A673 (cell line): ENCODE data around the gene DNAJB14. TPM values are rescaled to one million over a fixed set of nuclear protein-coding genes. Genes with fewer than 3 reads are reported as not detected.

Experiments used
- BruUV-seq: library from RNA; stranded (reverse); fragments of 400-500 nt; replicated peaks from 2 replicates; lab custom pipeline; 2021; lab: Mats Ljungman, UMichigan
- CTCF ChIA-PET: fragments of 300-600 bp; sonication (Branson Sonifier 250); formaldehyde crosslinking; loops from one replicate; lab custom pipeline; 2022; ENCODE audit warnings: antibody characterized with exemption; lab: Charles Lee
- POLR2A ChIA-PET: fragments of 300-600 bp; sonication (Branson Sonifier 250); formaldehyde crosslinking; loops from one replicate; lab custom pipeline; 2022; ENCODE audit warnings: antibody characterized with exemption; ENCODE audit not compliant: low non-redundant PET; lab: Charles Lee
- DNase-seq: peaks from one replicate; pipeline ENCODE4 v3.0.0-alpha.2; 2015; ENCODE audit warnings: low spot score
- H3K27ac ChIP-seq: fragments of 200-600 bp; sonication (generic); 2 replicates; pipeline ENCODE4 v1.5.1; 2016; ENCODE audit warnings: mixed run types, low read depth, mild to moderate bottlenecking, mixed read lengths, antibody characterized with exemption, low read length; ENCODE audit not compliant: poor library complexity, severe bottlenecking
- H3K27me3 ChIP-seq: fragments of 200-600 bp; sonication (generic); replicated peaks from 2 replicates; pipeline ENCODE4 v1.6.1; 2017; ENCODE audit warnings: mixed run types, low read depth, mild to moderate bottlenecking, mixed read lengths, antibody characterized with exemption, low read length; ENCODE audit not compliant: insufficient read depth, poor library complexity
- H3K36me3 ChIP-seq: fragments of 200-600 bp; sonication (generic); 2 replicates; pipeline ENCODE4 v1.6.1; 2016; ENCODE audit warnings: mixed run types, mild to moderate bottlenecking, mixed read lengths, antibody characterized with exemption, low read length; ENCODE audit not compliant: insufficient read depth, poor library complexity, severe bottlenecking
- H3K4me1 ChIP-seq: fragments of 200-600 bp; sonication (generic); 2 replicates; pipeline ENCODE4 v1.6.1; 2017; ENCODE audit warnings: mixed run types, mild to moderate bottlenecking, mixed read lengths, antibody characterized with exemption, low read length; ENCODE audit not compliant: insufficient read depth, poor library complexity, severe bottlenecking
- H3K4me3 ChIP-seq: fragments of 200-600 bp; sonication (generic); 2 replicates; pipeline ENCODE4 v1.5.1; 2016; ENCODE audit warnings: low read depth, mixed run types, mild to moderate bottlenecking, mixed read lengths, low read length; ENCODE audit not compliant: poor library complexity, severe bottlenecking
- H3K9me3 ChIP-seq: fragments of 200-600 bp; sonication (generic); 2 replicates; pipeline ENCODE4 v1.6.1; 2016; ENCODE audit warnings: mixed run types, low read depth, mild to moderate bottlenecking, mixed read lengths, antibody characterized with exemption, low read length; ENCODE audit not compliant: poor library complexity, severe bottlenecking
- EZH2 ChIP-seq: fragments of 200-600 bp; sonication (generic); IDR thresholded peaks from 2 replicates; pipeline ENCODE4 v1.6.1; 2017; ENCODE audit warnings: borderline replicate concordance, low read depth, mild to moderate bottlenecking, mixed read lengths, antibody characterized with exemption, low read length; ENCODE audit not compliant: poor library complexity, severe bottlenecking
- intact Hi-C: fragments of 100-400 bp; cut with micrococcal nuclease; formaldehyde crosslinking; loops from one replicate; pipeline ENCODE4 v1.10.0; 2022; ENCODE audit not compliant: unreplicated experiment
- total RNA-seq: library from RNA; stranded (reverse); gene quantifications from 2 replicates; pipeline ENCODE4 v1.2.3, GENCODE V29; 2021
- TF ChIP-seq, protein P1 (sequence below): fragments of 300-800, 200-600 bp; sonication (generic); conservative IDR thresholded peaks from 2 replicates; pipeline ENCODE4 v1.5.1; 2017; ENCODE audit warnings: low read depth, mild to moderate bottlenecking, antibody characterized with exemption, low read length, moderate library complexity, mixed read lengths

The DNAJB14 gene
- total RNA-seq, 1 experiment from 2014 or later, result 36.4 TPM

- no peak overlapping the region for H3K27ac ChIP-seq
- H3K4me1 ChIP-seq, result peaks cover 20% of the 10 kb centered on the region
- TF ChIP-seq EZH2, result no peak
- TF ChIP-seq, protein P1, sequence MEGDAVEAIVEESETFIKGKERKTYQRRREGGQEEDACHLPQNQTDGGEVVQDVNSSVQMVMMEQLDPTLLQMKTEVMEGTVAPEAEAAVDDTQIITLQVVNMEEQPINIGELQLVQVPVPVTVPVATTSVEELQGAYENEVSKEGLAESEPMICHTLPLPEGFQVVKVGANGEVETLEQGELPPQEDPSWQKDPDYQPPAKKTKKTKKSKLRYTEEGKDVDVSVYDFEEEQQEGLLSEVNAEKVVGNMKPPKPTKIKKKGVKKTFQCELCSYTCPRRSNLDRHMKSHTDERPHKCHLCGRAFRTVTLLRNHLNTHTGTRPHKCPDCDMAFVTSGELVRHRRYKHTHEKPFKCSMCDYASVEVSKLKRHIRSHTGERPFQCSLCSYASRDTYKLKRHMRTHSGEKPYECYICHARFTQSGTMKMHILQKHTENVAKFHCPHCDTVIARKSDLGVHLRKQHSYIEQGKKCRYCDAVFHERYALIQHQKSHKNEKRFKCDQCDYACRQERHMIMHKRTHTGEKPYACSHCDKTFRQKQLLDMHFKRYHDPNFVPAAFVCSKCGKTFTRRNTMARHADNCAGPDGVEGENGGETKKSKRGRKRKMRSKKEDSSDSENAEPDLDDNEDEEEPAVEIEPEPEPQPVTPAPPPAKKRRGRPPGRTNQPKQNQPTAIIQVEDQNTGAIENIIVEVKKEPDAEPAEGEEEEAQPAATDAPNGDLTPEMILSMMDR, result no peak
- ChIA-PET POLR2A (no interaction called here), CTCF (interaction anchor here (0.5 kb wide), 1 partner anchor 49 kb away, joined by 3 read pairs; no protein-coding TSS in a partner anchor)
- peaks cover 33% of the 10 kb centered on the region for H3K36me3 ChIP-seq
- no peaks in the 10 kb centered on the region for H3K27me3 ChIP-seq
- intact Hi-C loops, result no loop called here
- no TSS peak for BruUV-seq
- H3K9me3 ChIP-seq, result peaks cover 3% of the 10 kb centered on the region
- H3K4me3 ChIP-seq, result no peak overlapping the region
- no peak for DNase-seq
These were observed 2.4 kb downstream of the DNAJB14 start for GRCh38 chr4:99943904-99944437.

DNA sequence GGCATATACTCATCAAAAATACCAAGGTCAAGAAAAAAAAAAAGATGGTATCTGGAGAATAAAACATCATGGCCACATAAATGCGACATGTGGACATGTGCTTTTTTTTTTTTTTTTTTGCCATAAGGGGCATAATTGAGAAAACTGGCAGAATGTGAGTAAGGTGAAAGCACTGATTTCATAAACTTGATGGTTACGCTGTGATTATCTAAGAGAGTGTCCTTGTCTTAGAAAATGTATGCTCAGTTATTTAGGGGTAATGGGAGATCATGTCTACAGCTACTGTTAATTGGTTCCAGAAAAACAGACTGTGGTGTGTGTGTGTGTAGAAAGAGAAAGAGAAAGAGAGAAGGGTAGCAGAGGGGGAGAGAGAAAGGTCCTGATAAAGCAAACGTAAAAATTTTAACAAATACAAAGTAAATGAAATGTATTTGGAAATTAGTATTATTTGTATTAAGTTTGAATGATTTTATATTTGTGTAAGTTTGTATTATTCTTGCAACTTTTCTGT is 8.1 kb downstream of the DNAJB14 start:
- Histone ChIP-seq H3K27ac (no peak overlapping the region), H3K9me3 (peaks cover 15% of the 10 kb centered on the region), H3K4me3 (no peak overlapping the region), H3K27me3 (no peaks in the 10 kb centered on the region), H3K4me1 (no peaks in the 10 kb centered on the region), H3K36me3 (peaks cover 16% of the 10 kb centered on the region)
- CTCF ChIA-PET, result interaction anchor here (0.7 kb wide), 1 partner anchor 85 kb away, joined by 4 read pairs; no protein-coding TSS in a partner anchor
- intact Hi-C loops, result no loop called here
- no peak for TF ChIP-seq EZH2
- TF ChIP-seq, protein P1, result no peak
- BruUV-seq, result no TSS peak
- DNase-seq, result no peak
- POLR2A ChIA-PET, result interaction anchor here (0.6 kb wide), 1 partner anchor 629 kb away, joined by 3 read pairs; no protein-coding TSS in a partner anchor

DNA sequence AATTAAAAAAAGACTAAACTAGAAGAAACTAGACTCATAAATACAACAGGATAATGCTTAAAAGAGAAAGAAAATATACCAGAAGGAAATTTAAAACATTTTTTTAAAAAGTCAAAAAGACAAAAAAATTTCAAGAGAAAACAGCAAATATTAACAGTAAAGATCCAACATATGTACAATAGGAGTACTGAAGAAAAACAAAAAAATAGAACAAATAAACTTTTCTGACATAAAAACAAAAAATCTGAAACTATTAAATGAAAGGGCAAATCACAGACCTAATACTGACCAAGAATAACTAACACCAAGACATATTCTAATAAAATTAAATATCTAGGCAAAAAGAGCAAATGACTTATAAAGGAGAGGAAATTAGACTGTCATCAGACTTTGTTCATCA is 11.5 kb downstream of the DNAJB14 start:
- intact Hi-C loops, result no loop called here
- no peak for DNase-seq
- H3K4me1 ChIP-seq, result no peaks in the 10 kb centered on the region
- H3K9me3 ChIP-seq, result peaks cover 15% of the 10 kb centered on the region
- H3K36me3 ChIP-seq, result peaks cover 12% of the 10 kb centered on the region
- H3K27ac ChIP-seq, result no peak overlapping the region
- H3K27me3 ChIP-seq, result no peaks in the 10 kb centered on the region
- TF ChIP-seq, protein P1, result no peak
- no peak for TF ChIP-seq EZH2
- ChIA-PET CTCF (no interaction called here), POLR2A (no interaction called here)
- no peak overlapping the region for H3K4me3 ChIP-seq
- no TSS peak for BruUV-seq
